ENCODE data around the gene DUS3L.
"Not testable (repeated sequence)": the region's sequence is repeated elsewhere in the genome, so short reads cannot be mapped to it uniquely, and the experiment has no call there.

Gene DUS3L

GRCh38 chr19:5774921-5775320 lies 16.0 kb downstream of the DUS3L start:
- DNase-seq (ENCODE audit: low read depth) = peak; percentile 47

- DNase-seq (ENCODE audit: low read depth) = no peak
Observed at GRCh38 chr19:5773276-5773675, 17.7 kb downstream of the DUS3L start.

GRCh38 chr19:5772416-5772815 lies 18.5 kb downstream of the DUS3L start:
- no peak for DNase-seq (ENCODE audit: low read depth)

- DNase-seq (ENCODE audit: low read depth) = no peak
Observed at GRCh38 chr19:5767949-5768348, 23.0 kb downstream of the DUS3L start.

GRCh38 chr19:5765220-5765619 lies 25.7 kb downstream of the DUS3L start:
- no peak for DNase-seq (ENCODE audit: low read depth)

- DNase-seq (ENCODE audit: low read depth) = no peak
Observed at GRCh38 chr19:5762608-5763217, 28.2 kb downstream of the DUS3L start.

- no peak for DNase-seq (ENCODE audit: low read depth)
Observed at GRCh38 chr19:5753743-5754142, 37.2 kb downstream of the DUS3L start.

- DNase-seq (ENCODE audit: low read depth) = no peak
Observed at GRCh38 chr19:5751709-5752108, 39.3 kb downstream of the DUS3L start.

- no peak for DNase-seq (ENCODE audit: low read depth)
Observed at GRCh38 chr19:5749505-5749904, 41.5 kb downstream of the DUS3L start.

GRCh38 chr19:5748920-5749319 lies 42.0 kb downstream of the DUS3L start:
- DNase-seq (ENCODE audit: low read depth) = not testable (repeated sequence)

- DNase-seq (ENCODE audit: low read depth) = not testable (repeated sequence)
Observed at GRCh38 chr19:5744999-5745398, 46.0 kb downstream of the DUS3L start.

GRCh38 chr19:5743630-5744029 lies 47.3 kb downstream of the DUS3L start:
- peak; percentile 3 for DNase-seq (ENCODE audit: low read depth)

- no peak for DNase-seq (ENCODE audit: low read depth)
Observed at GRCh38 chr19:5742051-5742450, 48.9 kb downstream of the DUS3L start.

GRCh38 chr19:5738423-5738822 lies 52.5 kb downstream of the DUS3L start:
- peak; percentile 18 for DNase-seq (ENCODE audit: low read depth)

Measured in EH (cell line).